Activated gamma-delta T cell (primary cell): ENCODE data around the gene LONP1.
A peak's percentile ranks its signal among the peaks of the same experiment; 100 is the strongest.
"Not testable (repeated sequence)": the region's sequence is repeated elsewhere in the genome, so short reads cannot be mapped to it uniquely, and the experiment has no call there.

Experiments used
- DNase-seq: peaks from one replicate; lab custom pipeline; 2025; lab: John Stamatoyannopoulos, UW
- total RNA-seq, 2 donors: gene quantifications; one replicate each; lab custom pipeline; 2026; lab: John Stamatoyannopoulos, UW

Gene LONP1
- 87.1 to 108 reads per million in 2 donors for total RNA-seq

- DNase-seq = peak; percentile 97
These were observed at the start of gene LONP1, which contains the start of gene CATSPERD for GRCh38 chr19:5719961-5720790. TSS of gene LONP1 (minus strand) at chr19:5720146. CDS start at chr19:5720132, 14 bp downstream. TSS of gene CATSPERD (plus strand) at chr19:5720637. CDS start at chr19:5720738, 101 bp downstream.

GRCh38 chr19:5767949-5768348 lies 48.0 kb upstream of the LONP1 start:
- no peak for DNase-seq

GRCh38 chr19:5765220-5765619 lies 45.3 kb upstream of the LONP1 start:
- no peak for DNase-seq

GRCh38 chr19:5762608-5763217 lies 42.8 kb upstream of the LONP1 start:
- DNase-seq = no peak

GRCh38 chr19:5753743-5754142 lies 33.8 kb upstream of the LONP1 start:
- DNase-seq = no peak

- DNase-seq = no peak
These were observed 31.8 kb upstream of the LONP1 start for GRCh38 chr19:5751709-5752108.

- no peak for DNase-seq
These were observed 29.6 kb upstream of the LONP1 start for GRCh38 chr19:5749505-5749904.

GRCh38 chr19:5748920-5749319 lies 29.0 kb upstream of the LONP1 start:
- not testable (repeated sequence) for DNase-seq

- DNase-seq = not testable (repeated sequence)
These were observed 25.1 kb upstream of the LONP1 start for GRCh38 chr19:5744999-5745398.

GRCh38 chr19:5743630-5744029 lies 23.7 kb upstream of the LONP1 start:
- no peak for DNase-seq

GRCh38 chr19:5742051-5742450 lies 22.1 kb upstream of the LONP1 start:
- no peak for DNase-seq

- DNase-seq = no peak
These were observed 18.5 kb upstream of the LONP1 start for GRCh38 chr19:5738423-5738822.

GRCh38 chr19:5733172-5733571 lies 13.2 kb upstream of the LONP1 start:
- DNase-seq = not testable (repeated sequence)

GRCh38 chr19:5727453-5728050 lies 7.6 kb upstream of the LONP1 start:
- DNase-seq = no peak

- no peak for DNase-seq
These were observed 529 bp downstream of the LONP1 start for GRCh38 chr19:5719274-5719960.

GRCh38 chr19:5718579-5719273 lies 1.2 kb downstream of the LONP1 start:
- no peak for DNase-seq

GRCh38 chr19:5718037-5718578 lies 1.8 kb downstream of the LONP1 start:
- no peak for DNase-seq

- no peak for DNase-seq
These were observed 2.6 kb downstream of the LONP1 start for GRCh38 chr19:5717215-5717935.

- DNase-seq = no peak
These were observed 5.1 kb downstream of the LONP1 start for GRCh38 chr19:5714816-5715215.

- DNase-seq = no peak
These were observed 6.7 kb downstream of the LONP1 start for GRCh38 chr19:5713228-5713627.
